Measurements from ENCODE around the gene SERPINB8.

DNA sequence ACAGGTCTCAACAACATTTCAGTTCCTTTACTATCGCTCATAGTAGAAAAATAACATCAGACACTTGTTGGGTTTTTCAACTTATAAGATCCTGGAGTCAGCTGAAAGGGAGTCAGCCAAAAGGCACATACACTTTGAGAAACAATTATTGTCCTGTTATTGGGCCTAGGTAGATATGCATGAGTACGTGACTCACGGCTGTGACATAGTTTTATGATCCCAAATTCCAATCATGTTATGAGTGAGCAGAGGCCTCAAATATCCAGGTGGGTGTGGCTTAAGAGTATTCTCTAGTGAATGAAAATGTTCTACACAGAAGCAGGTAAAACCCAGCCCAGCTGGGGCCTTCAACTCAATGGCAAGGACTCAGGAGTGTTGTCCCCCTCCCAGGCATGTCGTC, 27.2 kb downstream of the SERPINB8 start:
- TF ChIP-seq POLR2A (IDR thresholded peaks at IDR 0.05), result no peak
- TF ChIP-seq, protein P1, sequence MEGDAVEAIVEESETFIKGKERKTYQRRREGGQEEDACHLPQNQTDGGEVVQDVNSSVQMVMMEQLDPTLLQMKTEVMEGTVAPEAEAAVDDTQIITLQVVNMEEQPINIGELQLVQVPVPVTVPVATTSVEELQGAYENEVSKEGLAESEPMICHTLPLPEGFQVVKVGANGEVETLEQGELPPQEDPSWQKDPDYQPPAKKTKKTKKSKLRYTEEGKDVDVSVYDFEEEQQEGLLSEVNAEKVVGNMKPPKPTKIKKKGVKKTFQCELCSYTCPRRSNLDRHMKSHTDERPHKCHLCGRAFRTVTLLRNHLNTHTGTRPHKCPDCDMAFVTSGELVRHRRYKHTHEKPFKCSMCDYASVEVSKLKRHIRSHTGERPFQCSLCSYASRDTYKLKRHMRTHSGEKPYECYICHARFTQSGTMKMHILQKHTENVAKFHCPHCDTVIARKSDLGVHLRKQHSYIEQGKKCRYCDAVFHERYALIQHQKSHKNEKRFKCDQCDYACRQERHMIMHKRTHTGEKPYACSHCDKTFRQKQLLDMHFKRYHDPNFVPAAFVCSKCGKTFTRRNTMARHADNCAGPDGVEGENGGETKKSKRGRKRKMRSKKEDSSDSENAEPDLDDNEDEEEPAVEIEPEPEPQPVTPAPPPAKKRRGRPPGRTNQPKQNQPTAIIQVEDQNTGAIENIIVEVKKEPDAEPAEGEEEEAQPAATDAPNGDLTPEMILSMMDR (IDR thresholded peaks at IDR 0.05), result no peak
- no peak for TF ChIP-seq POLR2AphosphoS5 (IDR thresholded peaks at IDR 0.05)
- no peak for TF ChIP-seq EP300 (IDR thresholded peaks at IDR 0.05)
